LNCAP (cell line): Measurements from ENCODE around the gene JAG1.

Experiments used
- CTCF ChIP-seq: fragments of 450-650 bp; IDR thresholded peaks from 2 replicates; pipeline ENCODE4 v1.5.1; 2017; ENCODE audit warnings: mild to moderate bottlenecking

Gene JAG1

GRCh38 chr20:10647471-10647870 is 26.3 kb downstream of the JAG1 start:
- no peak for TF ChIP-seq CTCF

DNA sequence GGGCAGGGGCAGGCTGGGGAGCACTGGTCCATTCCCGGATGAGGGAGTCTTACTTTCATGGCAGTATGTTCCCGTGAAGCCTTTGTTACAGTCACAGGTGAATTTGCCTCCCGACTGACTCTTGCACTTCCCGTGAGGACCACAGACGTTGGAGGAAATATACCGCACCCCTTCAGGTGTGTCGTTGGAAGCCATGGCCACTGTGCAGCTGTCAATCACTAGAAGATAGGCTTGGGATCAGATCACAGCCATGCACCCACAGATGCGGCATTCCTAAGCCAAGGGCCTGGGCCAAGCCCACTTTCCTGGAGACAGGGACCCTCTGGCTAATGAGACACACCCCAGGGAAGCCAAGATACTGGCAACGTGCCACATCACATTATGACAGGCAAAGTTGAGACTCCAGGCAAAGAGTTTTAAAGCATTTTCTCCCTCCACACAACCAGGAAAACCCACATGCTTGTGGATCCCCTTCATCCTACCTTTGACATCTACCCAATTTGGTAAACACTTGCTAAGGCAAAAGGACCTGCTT is 26.8 kb downstream of the JAG1 start:
- no peak for TF ChIP-seq CTCF

GRCh38 chr20:10646006-10646405 is 27.8 kb downstream of the JAG1 start:
- TF ChIP-seq CTCF = no peak

- no peak for TF ChIP-seq CTCF
These were observed 28.6 kb downstream of the JAG1 start for GRCh38 chr20:10645205-10645570.

DNA sequence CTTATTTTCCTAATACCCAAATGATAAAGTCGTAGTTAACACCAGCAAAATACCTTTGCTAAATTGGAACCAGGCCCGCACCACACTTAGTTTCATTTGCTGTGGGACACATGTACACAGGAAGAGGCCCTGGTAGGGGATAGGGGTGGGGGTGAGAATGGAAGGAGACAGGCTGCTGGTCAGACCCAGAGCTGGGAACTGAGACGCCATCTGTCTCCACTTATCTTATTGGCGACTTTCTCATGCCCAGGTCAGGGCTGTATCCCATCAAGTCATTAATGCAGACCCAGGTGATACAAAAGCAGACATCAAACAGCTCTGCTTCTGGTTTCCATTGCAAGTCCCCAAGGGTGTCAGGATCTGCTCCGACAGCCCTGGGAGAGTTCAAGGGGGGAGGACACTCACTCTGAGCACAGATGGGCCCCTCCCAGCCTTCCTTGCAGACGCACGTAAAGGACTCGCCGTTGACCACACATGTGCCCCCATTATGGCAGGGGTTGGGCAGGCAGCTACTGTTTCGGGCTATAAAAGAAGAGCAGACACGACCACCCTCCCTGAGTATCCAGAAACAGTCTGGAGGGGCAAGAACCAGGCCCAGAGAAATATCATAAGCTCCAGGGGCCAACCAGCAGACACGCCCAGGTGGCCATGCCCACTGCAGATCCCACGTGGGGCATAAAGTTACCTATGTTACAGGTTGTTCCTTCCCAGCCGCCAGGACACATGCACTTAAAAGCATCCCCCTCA is 29.2 kb downstream of the JAG1 start:
- no peak for TF ChIP-seq CTCF

GRCh38 chr20:10643560-10643873 is 30.3 kb downstream of the JAG1 start:
- TF ChIP-seq CTCF = no peak

DNA sequence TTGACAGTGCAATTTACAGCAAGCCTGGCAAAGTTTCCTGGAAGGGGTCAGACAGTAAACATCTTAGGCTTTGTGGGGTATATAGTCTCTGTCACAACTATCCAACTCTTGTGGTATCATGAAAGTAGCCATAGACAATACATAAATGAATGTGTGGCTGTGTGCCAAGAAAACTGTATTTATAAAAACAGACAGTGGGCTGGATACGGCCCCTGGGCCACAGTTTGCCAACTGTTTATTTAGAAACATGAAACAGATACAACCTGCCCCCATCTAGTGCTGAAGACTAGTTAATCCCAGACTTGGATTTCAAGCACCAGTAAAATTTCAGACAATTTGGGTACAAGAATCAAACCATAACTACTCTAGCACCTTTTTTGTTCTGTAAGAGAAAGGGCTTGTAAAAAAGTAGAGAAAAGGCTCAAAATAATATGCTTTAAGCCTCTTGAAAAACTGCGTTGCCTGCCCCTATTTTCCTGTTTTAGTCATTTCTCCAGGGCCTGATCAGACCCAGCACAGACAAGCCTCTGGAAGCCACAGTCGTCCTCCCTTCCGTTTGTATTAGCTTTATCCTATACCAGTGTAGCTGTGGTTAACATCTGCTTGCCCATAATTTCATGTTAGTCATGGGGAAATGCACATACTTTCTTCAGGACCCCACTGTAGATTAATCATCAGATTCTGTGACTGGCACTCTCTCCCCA is 30.8 kb downstream of the JAG1 start:
- no peak for TF ChIP-seq CTCF
